Measurements from ENCODE around the gene TSPEAR. TPM values are rescaled to one million over a fixed set of nuclear protein-coding genes. Genes with fewer than 3 reads are reported as not detected.

The TSPEAR gene
- total RNA-seq, 1 donor from 2014 or later = not detected

DNA sequence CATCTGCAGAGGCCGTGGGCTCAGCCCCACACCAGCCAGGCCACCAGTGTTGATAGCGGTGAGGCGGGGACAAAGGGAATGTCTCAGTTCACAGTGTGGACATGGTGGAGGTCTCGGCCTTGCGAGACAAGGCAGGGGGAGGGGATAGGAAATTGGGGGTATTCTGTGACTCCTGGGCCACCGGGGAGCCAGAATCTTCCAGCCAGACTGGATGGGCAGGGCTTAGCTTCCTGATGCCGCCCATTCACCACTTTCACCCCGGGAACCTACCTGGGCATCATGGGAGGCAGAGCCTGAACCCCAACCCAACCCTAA, 251.0 kb downstream of the TSPEAR start:
- H3K4me1 Mint-ChIP-seq = peaks cover 4% of the 10 kb centered on the region
- no peak for DNase-seq
- H3K9me3 Mint-ChIP-seq = no peaks in the 10 kb centered on the region
- no peaks in the 10 kb centered on the region for H3K36me3 Mint-ChIP-seq (ENCODE audit: low read depth)
- H3K27me3 Mint-ChIP-seq = no peaks in the 10 kb centered on the region
- intact Hi-C loops (cut with micrococcal nuclease) = no loop called here
- no peak overlapping the region for H3K27ac Mint-ChIP-seq
- no peak overlapping the region for H3K4me3 Mint-ChIP-seq

- DNase-seq = no peak
- no peaks in the 10 kb centered on the region for H3K27me3 Mint-ChIP-seq
- peaks cover 4% of the 10 kb centered on the region for H3K4me1 Mint-ChIP-seq
- intact Hi-C loops (cut with micrococcal nuclease) = no loop called here
- H3K36me3 Mint-ChIP-seq (ENCODE audit: low read depth) = no peaks in the 10 kb centered on the region
- H3K9me3 Mint-ChIP-seq = no peaks in the 10 kb centered on the region
- no peak overlapping the region for H3K4me3 Mint-ChIP-seq
- no peak overlapping the region for H3K27ac Mint-ChIP-seq
Measured at GRCh38 chr21:44459712-44460440, 251.5 kb downstream of the TSPEAR start.

DNA sequence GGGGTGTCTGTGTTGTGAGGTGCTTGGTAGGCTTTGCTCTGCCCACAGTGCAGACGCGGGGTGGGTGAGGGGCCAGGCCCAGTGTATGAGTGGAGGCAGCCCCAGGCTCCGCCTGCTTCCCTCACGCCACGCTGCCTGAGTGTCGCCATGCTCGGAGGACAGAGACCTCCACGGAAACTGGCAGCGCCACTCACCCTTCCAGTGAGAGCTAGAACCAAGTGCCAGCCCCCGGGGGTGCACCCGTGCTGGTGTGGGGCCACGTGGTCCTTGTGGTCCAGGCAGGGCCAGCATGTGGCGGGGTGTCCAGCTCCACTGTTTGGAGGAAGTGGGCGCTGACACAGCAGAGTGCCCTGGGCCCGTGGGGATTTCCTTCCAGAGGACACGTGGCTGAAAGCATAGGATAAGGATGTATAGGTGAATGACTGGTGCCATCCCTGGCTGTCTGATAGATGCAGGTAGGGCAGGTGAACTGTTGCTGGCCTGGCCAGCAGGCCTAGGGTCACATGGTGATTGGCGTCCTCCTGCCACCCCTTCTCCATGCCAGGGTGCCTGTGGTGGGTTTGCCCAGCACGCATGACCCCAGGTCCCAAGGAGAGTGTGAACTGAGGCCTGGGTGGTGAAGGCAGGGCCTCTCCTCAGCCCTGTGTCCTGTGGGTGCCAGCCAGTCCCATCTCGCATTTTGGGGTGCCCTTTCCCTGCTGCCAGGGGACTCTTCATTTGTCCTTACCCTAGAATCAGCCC, 252.2 kb downstream of the TSPEAR start:
- DNase-seq = no peak
- H3K27me3 Mint-ChIP-seq = peaks cover 6% of the 10 kb centered on the region
- peaks cover 4% of the 10 kb centered on the region for H3K4me1 Mint-ChIP-seq
- no peak overlapping the region for H3K27ac Mint-ChIP-seq
- no peak overlapping the region for H3K4me3 Mint-ChIP-seq
- intact Hi-C loops (cut with micrococcal nuclease) = no loop called here
- H3K9me3 Mint-ChIP-seq = peaks cover 2% of the 10 kb centered on the region
- H3K36me3 Mint-ChIP-seq (ENCODE audit: low read depth) = no peaks in the 10 kb centered on the region

DNA sequence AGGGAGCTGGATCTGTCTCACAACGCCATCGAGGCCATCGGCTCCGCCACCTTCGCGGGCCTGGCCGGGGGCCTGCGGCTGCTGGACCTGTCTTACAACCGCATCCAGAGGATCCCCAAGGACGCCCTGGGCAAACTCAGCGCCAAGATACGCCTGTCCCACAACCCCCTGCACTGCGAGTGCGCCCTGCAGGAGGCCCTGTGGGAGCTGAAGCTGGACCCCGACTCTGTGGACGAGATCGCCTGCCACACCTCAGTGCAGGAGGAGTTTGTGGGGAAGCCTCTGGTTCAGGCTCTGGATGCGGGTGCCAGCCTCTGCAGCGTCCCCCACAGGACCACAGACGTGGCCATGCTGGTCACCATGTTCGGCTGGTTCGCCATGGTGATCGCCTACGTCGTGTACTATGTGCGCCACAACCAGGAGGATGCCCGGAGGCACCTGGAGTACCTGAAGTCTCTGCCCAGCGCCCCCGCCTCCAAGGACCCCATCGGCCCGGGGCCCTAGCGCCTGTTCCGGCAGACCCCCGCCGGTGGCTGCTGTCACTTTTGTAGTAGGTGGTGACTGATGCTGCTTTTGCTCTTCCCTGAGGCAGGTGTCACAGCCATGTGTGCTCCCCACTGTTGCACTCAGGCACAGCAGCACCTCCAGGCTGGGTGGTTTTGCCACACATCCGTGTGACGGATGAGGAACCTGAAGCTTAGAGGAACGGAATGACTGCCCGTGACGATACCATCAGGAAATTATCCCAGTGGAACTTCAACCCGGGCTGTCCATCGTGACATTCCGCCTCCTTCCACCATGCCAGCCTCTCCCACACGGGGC, 254.2 kb downstream of the TSPEAR start:
- intact Hi-C loops (cut with micrococcal nuclease) = no loop called here

DNA sequence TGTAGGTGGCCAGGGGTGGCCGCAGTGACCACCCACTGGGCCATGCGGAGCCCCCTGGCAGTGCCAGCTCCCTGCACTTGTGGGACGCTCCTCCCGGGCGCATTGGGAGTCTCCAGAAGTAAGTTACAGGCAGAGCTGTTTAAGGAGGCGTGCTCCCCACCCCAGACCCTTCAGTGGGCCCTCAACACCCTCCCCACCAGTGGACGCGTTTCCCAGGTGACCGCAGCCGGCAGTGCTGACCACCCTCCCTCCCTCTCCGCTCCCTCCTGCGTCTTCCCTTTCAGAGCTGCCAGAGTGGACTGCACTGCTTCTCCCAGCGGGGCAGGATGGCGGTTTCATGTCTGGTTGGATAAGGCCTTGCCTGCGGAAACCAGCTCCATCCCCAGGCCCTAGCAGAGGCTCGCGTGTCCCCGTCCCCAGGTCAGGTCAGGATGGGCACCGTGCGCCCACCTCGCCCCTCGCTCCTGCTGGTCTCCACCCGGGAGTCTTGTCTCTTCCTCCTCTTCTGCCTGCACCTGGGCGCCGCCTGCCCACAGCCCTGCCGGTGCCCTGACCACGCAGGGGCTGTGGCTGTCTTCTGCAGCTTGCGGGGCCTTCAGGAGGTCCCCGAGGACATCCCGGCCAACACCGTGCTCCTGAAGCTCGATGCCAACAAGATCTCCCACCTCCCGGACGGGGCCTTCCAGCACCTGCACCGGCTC, 255.0 kb downstream of the TSPEAR start:
- intact Hi-C loops (cut with micrococcal nuclease) = no loop called here
- peak overlapping the region; percentile 67 for H3K27ac Mint-ChIP-seq

More for the DNA sequence above, 254.2 kb downstream of the TSPEAR start:
- Mint-ChIP-seq H3K36me3 (ENCODE audit: low read depth) (no peaks in the 10 kb centered on the region), H3K4me3 (peak overlapping the region; percentile 81), H3K4me1 (peaks cover 4% of the 10 kb centered on the region), H3K27ac (peak overlapping the region; percentile 67), H3K9me3 (peaks cover 12% of the 10 kb centered on the region), H3K27me3 (peaks cover 20% of the 10 kb centered on the region)
- no peak for DNase-seq

DNA sequence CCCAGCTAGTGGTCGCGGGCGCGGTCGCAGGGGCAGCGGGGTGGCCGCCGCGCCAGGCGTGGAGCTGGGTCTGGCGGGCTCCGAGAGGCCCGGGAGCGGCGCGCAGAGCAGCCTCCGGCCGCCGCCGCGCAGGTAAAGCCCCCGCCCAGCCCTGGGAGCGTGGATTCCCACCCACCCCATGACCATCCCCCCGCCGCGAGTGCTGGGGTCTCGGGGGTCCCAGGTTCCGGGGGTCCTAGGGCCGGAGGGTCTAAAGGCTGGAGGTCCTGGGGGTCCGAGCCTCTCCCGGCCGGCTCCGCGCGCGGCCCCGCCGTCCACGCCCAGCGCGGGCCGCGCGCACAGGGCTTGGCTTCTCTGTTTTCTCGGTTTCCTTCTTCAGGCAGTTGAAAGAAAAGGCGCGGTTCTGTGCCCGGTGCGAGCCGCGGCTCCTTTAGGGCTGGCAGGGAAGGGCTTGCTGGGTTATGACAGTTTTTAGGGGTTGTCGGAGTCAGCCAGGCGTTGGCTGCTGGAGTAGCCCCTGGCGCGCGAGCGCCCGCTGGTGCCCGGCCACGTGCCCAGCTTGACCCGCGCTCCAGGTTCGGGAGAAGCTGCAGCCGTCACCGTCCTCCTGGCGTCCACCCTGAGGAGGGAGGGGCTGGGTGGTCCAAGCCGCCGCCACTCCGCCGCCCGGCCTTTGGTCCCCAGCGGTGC, 255.7 kb downstream of the TSPEAR start:
- intact Hi-C loops (cut with micrococcal nuclease) = loop anchor here (1.0 kb wide), 2 partner anchors 27 to 116 kb away; partner anchors contain the start of gene CFAP410
- Mint-ChIP-seq H3K36me3 (ENCODE audit: low read depth) (no peaks in the 10 kb centered on the region), H3K9me3 (peaks cover 12% of the 10 kb centered on the region), H3K4me1 (peaks cover 4% of the 10 kb centered on the region), H3K27ac (no peak overlapping the region), H3K4me3 (peak overlapping the region; percentile 81), H3K27me3 (peaks cover 24% of the 10 kb centered on the region)
- peak; percentile 85 for DNase-seq

More for the DNA sequence above, 255.0 kb downstream of the TSPEAR start:
- Mint-ChIP-seq H3K27me3 (peaks cover 24% of the 10 kb centered on the region), H3K4me3 (peak overlapping the region; percentile 81), H3K9me3 (peaks cover 12% of the 10 kb centered on the region), H3K36me3 (ENCODE audit: low read depth) (no peaks in the 10 kb centered on the region), H3K4me1 (peaks cover 4% of the 10 kb centered on the region)
- no peak for DNase-seq

GRCh38 chr21:44454747-44455523, 256.4 kb downstream of the TSPEAR start, which contains the start of gene LRRC3:
Gene LRRC3 (plus strand): TSS chr21:44455510. CDS start chr21:44456645, 1,135 bp downstream.
- peak within 1 kb of the TSS; percentile 81 for H3K4me3 Mint-ChIP-seq
- peaks cover 24% of the 10 kb centered on the region for H3K27me3 Mint-ChIP-seq
- peak within 1 kb of the TSS; percentile 67 for H3K27ac Mint-ChIP-seq
- intact Hi-C loops (cut with micrococcal nuclease) = loop anchor here (1.0 kb wide), 2 partner anchors 27 to 116 kb away; partner anchors contain the start of gene CFAP410
- DNase-seq = peak; percentile 92
- H3K9me3 Mint-ChIP-seq = peaks cover 12% of the 10 kb centered on the region
- peaks cover 2% of the 10 kb centered on the region for H3K4me1 Mint-ChIP-seq
- H3K36me3 Mint-ChIP-seq (ENCODE audit: low read depth) = no peaks in the 10 kb centered on the region

DNA sequence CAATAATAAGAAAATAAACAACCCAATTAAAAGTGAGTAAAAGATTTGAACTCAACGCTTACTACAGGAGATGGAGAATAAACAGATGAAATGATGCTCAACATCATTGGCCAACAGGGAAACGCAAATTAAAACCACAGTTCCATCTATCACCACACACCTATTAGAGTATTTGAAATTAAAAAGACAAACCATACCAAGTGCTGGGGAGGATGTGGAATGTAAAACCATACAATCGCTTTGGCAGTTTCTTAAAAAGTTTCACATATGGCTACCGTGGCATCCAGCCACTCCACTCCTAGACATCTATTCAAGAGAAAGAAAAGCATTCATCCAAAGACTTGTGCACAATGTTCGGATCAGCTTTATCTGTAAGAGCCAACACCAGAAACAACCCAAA, 257.3 kb downstream of the TSPEAR start:
- Mint-ChIP-seq H3K4me3 (peak overlapping the region; percentile 63), H3K9me3 (peaks cover 12% of the 10 kb centered on the region), H3K4me1 (peaks cover 2% of the 10 kb centered on the region), H3K27me3 (peaks cover 24% of the 10 kb centered on the region), H3K27ac (no peak overlapping the region), H3K36me3 (ENCODE audit: low read depth) (no peaks in the 10 kb centered on the region)
- DNase-seq = no peak
- intact Hi-C loops (cut with micrococcal nuclease) = no loop called here

- peaks cover 2% of the 10 kb centered on the region for H3K4me1 Mint-ChIP-seq
- H3K27ac Mint-ChIP-seq = no peak overlapping the region
- H3K4me3 Mint-ChIP-seq = no peak overlapping the region
- peaks cover 12% of the 10 kb centered on the region for H3K9me3 Mint-ChIP-seq
- H3K27me3 Mint-ChIP-seq = peaks cover 24% of the 10 kb centered on the region
- no peak for DNase-seq
- no peaks in the 10 kb centered on the region for H3K36me3 Mint-ChIP-seq (ENCODE audit: low read depth)
- intact Hi-C loops (cut with micrococcal nuclease) = no loop called here
Measured at GRCh38 chr21:44453120-44453519, 258.3 kb downstream of the TSPEAR start.

- intact Hi-C loops (cut with micrococcal nuclease) = no loop called here
Measured at GRCh38 chr21:44450999-44451398, 260.4 kb downstream of the TSPEAR start.

GRCh38 chr21:44450402-44450801, 261.0 kb downstream of the TSPEAR start:
- Mint-ChIP-seq H3K27ac (no peak overlapping the region), H3K4me3 (no peak overlapping the region), H3K4me1 (no peaks in the 10 kb centered on the region), H3K36me3 (ENCODE audit: low read depth) (no peaks in the 10 kb centered on the region), H3K27me3 (peaks cover 27% of the 10 kb centered on the region), H3K9me3 (peaks cover 12% of the 10 kb centered on the region)
- DNase-seq = no peak
- intact Hi-C loops (cut with micrococcal nuclease) = no loop called here

More at GRCh38 chr21:44450999-44451398, 260.4 kb downstream of the TSPEAR start:
- Mint-ChIP-seq H3K4me3 (no peak overlapping the region), H3K4me1 (no peaks in the 10 kb centered on the region), H3K36me3 (ENCODE audit: low read depth) (no peaks in the 10 kb centered on the region), H3K9me3 (peaks cover 12% of the 10 kb centered on the region), H3K27me3 (peaks cover 27% of the 10 kb centered on the region), H3K27ac (no peak overlapping the region)
- DNase-seq = no peak
